ENCODE data around the gene LRPAP1.

LRPAP1 gene

DNA sequence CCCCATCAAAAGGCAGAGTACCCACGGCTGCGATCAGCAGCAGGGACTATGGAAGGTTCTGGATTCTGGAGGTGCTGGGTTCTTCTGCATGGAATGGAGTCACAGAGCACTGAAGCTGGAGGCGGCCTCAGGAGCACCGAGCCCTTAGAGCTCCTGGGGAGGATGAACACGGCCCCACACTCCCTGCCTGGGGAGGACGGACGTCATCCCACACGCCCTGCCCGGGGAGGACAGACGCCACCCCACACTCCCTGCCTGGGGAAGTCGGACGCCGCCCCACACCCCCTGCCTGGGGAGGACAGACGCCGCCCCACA lies 9.9 kb downstream of the LRPAP1 start:
- Histone ChIP-seq H3K79me2 (ENCODE audit: insufficient read depth, low read length) (no peaks in the 10 kb centered on the region), H3K36me3 (ENCODE audit: insufficient read depth, low read length) (no peaks in the 10 kb centered on the region), H3K27ac (ENCODE audit: low read depth, low read length, poor library complexity, severe bottlenecking) (no peak overlapping the region), H3K9ac (ENCODE audit: low read length) (no peak overlapping the region), H3K4me2 (ENCODE audit: low read length) (no peak overlapping the region), H2AFZ (ENCODE audit: low read length) (no peak overlapping the region), H3F3A (ENCODE audit: insufficient read depth, low read length) (no peaks in the 10 kb centered on the region), H3K4me1 (ENCODE audit: insufficient read depth, low read length, severe bottlenecking) (no peaks in the 10 kb centered on the region), H3K9me3 (ENCODE audit: low read length) (no peaks in the 10 kb centered on the region), H3K27me3 (ENCODE audit: insufficient read depth, low read length) (no peaks in the 10 kb centered on the region), H4K20me1 (ENCODE audit: insufficient read depth, low read length) (no peaks in the 10 kb centered on the region), H3K4me3 (ENCODE audit: low read depth, low read length, poor library complexity, severe bottlenecking) (no peak overlapping the region), H3K9me2 (ENCODE audit: low read depth, low read length) (no peaks in the 10 kb centered on the region)
- TF ChIP-seq EZH2 (IDR thresholded peaks at IDR 0.05; ENCODE audit: borderline replicate concordance, low read length): no peak
- TF ChIP-seq, protein P1, sequence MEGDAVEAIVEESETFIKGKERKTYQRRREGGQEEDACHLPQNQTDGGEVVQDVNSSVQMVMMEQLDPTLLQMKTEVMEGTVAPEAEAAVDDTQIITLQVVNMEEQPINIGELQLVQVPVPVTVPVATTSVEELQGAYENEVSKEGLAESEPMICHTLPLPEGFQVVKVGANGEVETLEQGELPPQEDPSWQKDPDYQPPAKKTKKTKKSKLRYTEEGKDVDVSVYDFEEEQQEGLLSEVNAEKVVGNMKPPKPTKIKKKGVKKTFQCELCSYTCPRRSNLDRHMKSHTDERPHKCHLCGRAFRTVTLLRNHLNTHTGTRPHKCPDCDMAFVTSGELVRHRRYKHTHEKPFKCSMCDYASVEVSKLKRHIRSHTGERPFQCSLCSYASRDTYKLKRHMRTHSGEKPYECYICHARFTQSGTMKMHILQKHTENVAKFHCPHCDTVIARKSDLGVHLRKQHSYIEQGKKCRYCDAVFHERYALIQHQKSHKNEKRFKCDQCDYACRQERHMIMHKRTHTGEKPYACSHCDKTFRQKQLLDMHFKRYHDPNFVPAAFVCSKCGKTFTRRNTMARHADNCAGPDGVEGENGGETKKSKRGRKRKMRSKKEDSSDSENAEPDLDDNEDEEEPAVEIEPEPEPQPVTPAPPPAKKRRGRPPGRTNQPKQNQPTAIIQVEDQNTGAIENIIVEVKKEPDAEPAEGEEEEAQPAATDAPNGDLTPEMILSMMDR (IDR thresholded peaks at IDR 0.05; ENCODE audit: low read length): no peak

- Histone ChIP-seq H3K27ac (ENCODE audit: low read depth, low read length, poor library complexity, severe bottlenecking) (no peak overlapping the region), H3K4me1 (ENCODE audit: insufficient read depth, low read length, severe bottlenecking) (no peaks in the 10 kb centered on the region), H3K27me3 (ENCODE audit: insufficient read depth, low read length) (no peaks in the 10 kb centered on the region), H3F3A (ENCODE audit: insufficient read depth, low read length) (no peaks in the 10 kb centered on the region), H3K9ac (ENCODE audit: low read length) (no peak overlapping the region), H3K79me2 (ENCODE audit: insufficient read depth, low read length) (no peaks in the 10 kb centered on the region), H3K36me3 (ENCODE audit: insufficient read depth, low read length) (no peaks in the 10 kb centered on the region), H3K4me2 (ENCODE audit: low read length) (no peak overlapping the region), H3K9me2 (ENCODE audit: low read depth, low read length) (no peaks in the 10 kb centered on the region), H3K9me3 (ENCODE audit: low read length) (no peaks in the 10 kb centered on the region), H4K20me1 (ENCODE audit: insufficient read depth, low read length) (no peaks in the 10 kb centered on the region), H2AFZ (ENCODE audit: low read length) (no peak overlapping the region), H3K4me3 (ENCODE audit: low read depth, low read length, poor library complexity, severe bottlenecking) (no peak overlapping the region)
- TF ChIP-seq EZH2 (IDR thresholded peaks at IDR 0.05; ENCODE audit: borderline replicate concordance, low read length): no peak
- TF ChIP-seq, protein P1 (IDR thresholded peaks at IDR 0.05; ENCODE audit: low read length): no peak
Measured at GRCh38 chr4:3521621-3522325, 10.4 kb downstream of the LRPAP1 start.

- Histone ChIP-seq H3K4me3 (ENCODE audit: low read depth, low read length, poor library complexity, severe bottlenecking) (no peak overlapping the region), H2AFZ (ENCODE audit: low read length) (no peak overlapping the region), H3K79me2 (ENCODE audit: insufficient read depth, low read length) (no peaks in the 10 kb centered on the region), H3K9ac (ENCODE audit: low read length) (no peak overlapping the region), H4K20me1 (ENCODE audit: insufficient read depth, low read length) (no peaks in the 10 kb centered on the region), H3K9me3 (ENCODE audit: low read length) (no peaks in the 10 kb centered on the region), H3K9me2 (ENCODE audit: low read depth, low read length) (no peaks in the 10 kb centered on the region), H3K36me3 (ENCODE audit: insufficient read depth, low read length) (no peaks in the 10 kb centered on the region), H3K4me2 (ENCODE audit: low read length) (no peak overlapping the region), H3K27ac (ENCODE audit: low read depth, low read length, poor library complexity, severe bottlenecking) (no peak overlapping the region), H3K4me1 (ENCODE audit: insufficient read depth, low read length, severe bottlenecking) (no peaks in the 10 kb centered on the region), H3K27me3 (ENCODE audit: insufficient read depth, low read length) (no peaks in the 10 kb centered on the region), H3F3A (ENCODE audit: insufficient read depth, low read length) (no peaks in the 10 kb centered on the region)
- TF ChIP-seq EZH2 (IDR thresholded peaks at IDR 0.05; ENCODE audit: borderline replicate concordance, low read length): no peak
- TF ChIP-seq, protein P1 (IDR thresholded peaks at IDR 0.05; ENCODE audit: low read length): no peak
Measured at GRCh38 chr4:3520796-3521600, 11.2 kb downstream of the LRPAP1 start.

Data from OCI-LY1 (cell line).